ENCODE measurements around the gene C11orf86. TPM values are rescaled to one million over a fixed set of nuclear protein-coding genes. Genes with fewer than 3 reads are reported as not detected.

C11orf86 gene
- total RNA-seq, 1 experiment from 2014 or later, result 0.25 TPM

DNA sequence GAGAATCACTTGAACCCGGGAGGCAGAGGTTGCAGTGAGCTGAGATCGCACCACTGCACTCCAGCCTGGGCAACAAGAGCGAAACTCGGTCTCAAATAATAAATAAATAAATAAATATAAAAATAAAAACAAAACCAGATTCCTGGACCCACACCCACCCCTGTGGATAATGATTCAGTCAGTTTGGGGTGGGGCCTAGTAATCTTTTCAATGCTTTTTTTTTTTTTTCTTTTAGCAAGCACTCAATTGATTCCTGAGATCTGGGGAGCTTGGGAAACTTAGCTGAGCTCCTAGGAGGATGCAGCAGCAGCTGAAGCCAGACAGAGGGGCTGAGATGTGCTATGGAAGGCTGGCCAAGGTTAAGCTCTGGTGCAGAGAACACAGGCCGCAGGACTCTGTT is 12.3 kb upstream of the C11orf86 start:
- H3K4me2 ChIP-seq (ENCODE audit: low read length), result no peak overlapping the region

DNA sequence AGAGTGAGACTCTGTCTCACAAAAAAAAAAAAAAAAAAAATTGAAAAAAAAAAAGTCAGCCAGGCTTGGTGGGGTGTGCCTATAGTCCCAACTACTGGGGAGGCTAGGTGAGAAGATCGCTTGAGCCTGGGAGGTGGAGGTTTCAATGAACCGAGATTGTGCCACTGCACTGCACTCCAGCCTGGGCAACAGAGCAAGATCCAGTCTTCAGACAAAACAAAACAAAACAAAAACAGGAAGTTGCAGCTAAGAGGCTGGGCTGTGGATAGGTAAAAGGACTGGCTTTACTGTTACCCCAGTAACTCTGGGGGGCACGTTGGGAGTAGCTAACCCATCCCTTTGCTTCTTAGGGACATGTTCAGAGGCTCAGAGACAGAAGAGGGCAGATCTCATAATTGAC is 10.6 kb upstream of the C11orf86 start:
- Histone ChIP-seq H4K20me1 (ENCODE audit: insufficient read depth) (no peaks in the 10 kb centered on the region), H3K4me3 (replicated peaks in 1 of 2; ENCODE audit: low read depth in 1 of 2, low read length in 2 of 2) (no peak overlapping the region), H2AFZ (ENCODE audit: low read depth, low read length, poor library complexity, severe bottlenecking) (no peak overlapping the region), H3K36me3 (ENCODE audit: control insufficient read depth in 1 of 2, insufficient read depth in 2 of 2, low read length in 2 of 2) (no peaks in the 10 kb centered on the region), H3K27me3 (ENCODE audit: insufficient read depth, low read length) (no peaks in the 10 kb centered on the region), H3K4me1 (ENCODE audit: control insufficient read depth in 1 of 2, insufficient read depth in 2 of 2, low read length in 2 of 2) (peaks cover 0 to 11% of the 10 kb centered on the region in 2 experiments; a peak in 2 of 4 replicates), H3K27ac (ENCODE audit: low read depth, low read length) (no peak overlapping the region), H3K79me2 (ENCODE audit: insufficient read depth, low read length) (no peaks in the 10 kb centered on the region), H3K9me2 (ENCODE audit: insufficient read depth) (no peaks in the 10 kb centered on the region), H3K9ac (ENCODE audit: low read length) (no peak overlapping the region), H3K9me3 (ENCODE audit: control insufficient read depth in 1 of 2, insufficient read depth in 1 of 2, low read depth in 1 of 2, low read length in 2 of 2) (no peaks in the 10 kb centered on the region), H3K4me2 (ENCODE audit: low read length) (no peak overlapping the region)
- BruUV-seq (replicated peaks), result no TSS peak
- no peak for DNase-seq (ENCODE audit: low read depth, low spot score)
- ChIA-PET POLR2A (no interaction called here), RAD21 (ENCODE audit: low non-redundant PET in 1 of 2, low total read pairs in 2 of 2, uncharacterized antibody in 2 of 2, unreplicated experiment in 2 of 2) (no interaction called here), CTCF (no interaction called here)
- intact Hi-C loops (cut with micrococcal nuclease), result no loop called here
- ATAC-seq, result no peak
- TF ChIP-seq, protein P1, sequence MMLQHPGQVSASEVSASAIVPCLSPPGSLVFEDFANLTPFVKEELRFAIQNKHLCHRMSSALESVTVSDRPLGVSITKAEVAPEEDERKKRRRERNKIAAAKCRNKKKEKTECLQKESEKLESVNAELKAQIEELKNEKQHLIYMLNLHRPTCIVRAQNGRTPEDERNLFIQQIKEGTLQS (IDR thresholded peaks at IDR 0.05), result no peak
- TF ChIP-seq, protein P2, sequence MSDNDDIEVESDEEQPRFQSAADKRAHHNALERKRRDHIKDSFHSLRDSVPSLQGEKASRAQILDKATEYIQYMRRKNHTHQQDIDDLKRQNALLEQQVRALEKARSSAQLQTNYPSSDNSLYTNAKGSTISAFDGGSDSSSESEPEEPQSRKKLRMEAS (IDR thresholded peaks at IDR 0.05), result no peak
- TF ChIP-seq ELF1 (IDR thresholded peaks at IDR 0.05; ENCODE audit: borderline replicate concordance, low read depth) (no peak), SIN3A (IDR thresholded peaks at IDR 0.05; ENCODE audit: low read depth) (no peak), EGR1 (IDR thresholded peaks at IDR 0.05; ENCODE audit: low read depth) (no peak)

More for the DNA sequence above, 12.3 kb upstream of the C11orf86 start:
- no peak for DNase-seq (ENCODE audit: low read depth, low spot score)
- no TSS peak for BruUV-seq (replicated peaks)
- Histone ChIP-seq H3K4me1 (ENCODE audit: control insufficient read depth in 1 of 2, insufficient read depth in 2 of 2, low read length in 2 of 2) (peaks cover 4 to 18% of the 10 kb centered on the region in 2 experiments; a peak in 3 of 4 replicates), H3K9me2 (ENCODE audit: insufficient read depth) (no peaks in the 10 kb centered on the region), H3K36me3 (ENCODE audit: control insufficient read depth in 1 of 2, insufficient read depth in 2 of 2, low read length in 2 of 2) (no peaks in the 10 kb centered on the region), H3K4me3 (replicated peaks in 1 of 2; ENCODE audit: low read depth in 1 of 2, low read length in 2 of 2) (no peak overlapping the region), H4K20me1 (ENCODE audit: insufficient read depth) (no peaks in the 10 kb centered on the region), H3K9me3 (ENCODE audit: control insufficient read depth in 1 of 2, insufficient read depth in 1 of 2, low read depth in 1 of 2, low read length in 2 of 2) (no peaks in the 10 kb centered on the region), H3K9ac (ENCODE audit: low read length) (no peak overlapping the region), H3K79me2 (ENCODE audit: insufficient read depth, low read length) (no peaks in the 10 kb centered on the region), H3K27ac (ENCODE audit: low read depth, low read length) (no peak overlapping the region), H2AFZ (ENCODE audit: low read depth, low read length, poor library complexity, severe bottlenecking) (no peak overlapping the region), H3K27me3 (ENCODE audit: insufficient read depth, low read length) (no peaks in the 10 kb centered on the region)
- no peak for ATAC-seq
- ChIA-PET RAD21 (ENCODE audit: low non-redundant PET in 1 of 2, low total read pairs in 2 of 2, uncharacterized antibody in 2 of 2, unreplicated experiment in 2 of 2) (interaction anchor here in 1 of 2 experiments (1.7 kb wide), 1 partner anchor 13 kb away, joined by 3 read pairs; no protein-coding TSS in a partner anchor), POLR2A (no interaction called here), CTCF (no interaction called here)
- TF ChIP-seq POLR2A (IDR thresholded peaks at IDR 0.05; ENCODE audit: borderline replicate concordance, extremely low read depth, insufficient read depth, insufficient read length) (no peak), EZH2phosphoT487 (IDR thresholded peaks at IDR 0.05; ENCODE audit: borderline replicate concordance) (no peak), FOSL1 (IDR thresholded peaks at IDR 0.05; ENCODE audit: low read depth) (no peak), EZH2 (IDR thresholded peaks at IDR 0.05) (no peak), ELF1 (IDR thresholded peaks at IDR 0.05; ENCODE audit: borderline replicate concordance, low read depth) (no peak), ZFX (IDR thresholded peaks at IDR 0.05) (no peak)
- intact Hi-C loops (cut with micrococcal nuclease), result no loop called here
